Eye (tissue), 1 donor: ENCODE measurements around the gene SLC26A4.

Source experiments
- DNase-seq: peaks from one replicate; pipeline ENCODE4 v3.0.0-alpha.2; 2015

The SLC26A4 gene

GRCh38 chr7:107754642-107755041 is 94.0 kb downstream of the SLC26A4 start:
- no peak for DNase-seq

GRCh38 chr7:107758667-107759066 is 98.0 kb downstream of the SLC26A4 start:
- DNase-seq, result no peak

GRCh38 chr7:107767391-107767790 is 106.8 kb downstream of the SLC26A4 start:
- DNase-seq, result no peak
